ENCODE measurements around the gene SYS1. TPM values are rescaled to one million over a fixed set of nuclear protein-coding genes. Genes with fewer than 3 reads are reported as not detected.
A peak's percentile ranks its signal among the peaks of the same experiment; 100 is the strongest.

SYS1 gene
- total RNA-seq, 1 experiment from 2014 or later, result 20.5 TPM

DNA sequence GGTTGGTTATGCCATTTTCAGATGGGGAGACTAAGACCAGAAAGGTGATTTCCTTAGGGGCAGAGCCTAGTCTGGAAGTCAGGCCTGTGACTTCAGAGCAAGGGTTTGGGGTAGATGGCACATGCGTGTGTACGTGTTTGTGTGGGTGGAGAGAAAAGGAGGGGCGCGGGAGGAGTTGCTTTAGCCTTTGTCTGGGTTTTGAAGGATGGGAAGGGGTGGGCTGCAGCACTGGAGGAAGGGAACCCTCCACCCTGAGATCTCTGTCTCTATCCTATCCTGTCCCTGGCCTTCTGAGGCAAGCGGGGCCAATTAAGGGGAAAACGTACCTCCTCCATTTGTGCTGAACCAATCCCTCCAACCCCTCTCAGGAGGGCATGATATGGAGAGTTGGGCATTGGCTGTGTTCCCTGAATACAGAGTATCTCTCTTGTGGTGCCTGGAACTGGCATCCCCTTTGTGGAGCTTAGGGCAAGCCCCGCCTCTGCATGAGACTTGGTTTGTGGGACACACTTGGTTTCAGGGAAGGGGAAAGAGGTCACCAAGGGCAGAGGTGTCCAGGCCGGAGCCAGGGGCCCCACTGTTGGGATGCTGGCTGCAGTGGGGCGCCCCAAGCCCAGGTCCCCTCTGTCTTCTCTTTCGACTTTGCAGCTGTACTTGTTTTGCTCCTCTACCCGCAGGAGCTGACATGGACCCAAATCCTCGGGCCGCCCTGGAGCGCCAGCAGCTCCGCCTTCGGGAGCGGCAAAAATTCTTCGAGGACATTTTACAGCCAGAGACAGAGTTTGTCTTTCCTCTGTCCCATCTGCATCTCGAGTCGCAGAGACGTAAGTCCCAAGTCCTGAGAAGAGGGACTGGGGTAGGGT is 45.1 kb downstream of the SYS1 start, which contains the start of gene DBNDD2:
TSS of gene DBNDD2 (plus strand) at position 507 of the 863 bp plus-strand sequence. CDS start at position 686, 179 bp downstream.
- intact Hi-C loops (cut with micrococcal nuclease), result no loop called here
- H3K4me1 ChIP-seq (ENCODE audit: control insufficient read depth in 1 of 2, insufficient read depth in 2 of 2, low read length in 2 of 2), result peaks cover 5 to 24% of the 10 kb centered on the region in 2 experiments; a peak in 3 of 4 replicates
- peaks cover 8 to 11% of the 10 kb centered on the region in 2 experiments; a peak in 2 of 4 replicates for H3K36me3 ChIP-seq (ENCODE audit: control insufficient read depth in 1 of 2, insufficient read depth in 2 of 2, low read length in 2 of 2)
- no peaks in the 10 kb centered on the region for H4K20me1 ChIP-seq (ENCODE audit: insufficient read depth)
- peaks cover 15% of the 10 kb centered on the region; the same call in 1 of the 2 replicates for H3K79me2 ChIP-seq (ENCODE audit: insufficient read depth, low read length)
- H3K27me3 ChIP-seq (ENCODE audit: insufficient read depth, low read length), result no peaks in the 10 kb centered on the region
- peak within 1 kb of the TSS; percentile 81 for H3K9ac ChIP-seq (ENCODE audit: low read length)
- DNase-seq (ENCODE audit: low read depth, low spot score) (no peak), ATAC-seq (no peak)
- no peaks in the 10 kb centered on the region for H3K9me2 ChIP-seq (ENCODE audit: insufficient read depth)
- POLR2A ChIA-PET, result interaction anchor here (1.3 to 1.5 kb wide), 3 partner anchors 8 to 85 kb away, joined by 4 to 6 read pairs (median 4); partner anchors contain the start of gene PIGT
- no peak within 1 kb of the TSS for H2AFZ ChIP-seq (ENCODE audit: low read depth, low read length, poor library complexity, severe bottlenecking)
- RAD21 ChIA-PET (ENCODE audit: low non-redundant PET in 1 of 2, low total read pairs in 2 of 2, uncharacterized antibody in 2 of 2, unreplicated experiment in 2 of 2), result no interaction called here
- CTCF ChIA-PET, result interaction anchor here (0.6 kb wide), 1 partner anchor 29 kb away, joined by 3 read pairs; no protein-coding TSS in a partner anchor
- peak within 1 kb of the TSS; percentile 84 for H3K4me2 ChIP-seq (ENCODE audit: low read length)
- peak within 1 kb of the TSS; percentile 83 for H3K27ac ChIP-seq (ENCODE audit: low read depth, low read length)
- peak within 1 kb of the TSS; percentile 71 to 76 for H3K4me3 ChIP-seq (replicated peaks in 1 of 2; ENCODE audit: low read depth in 1 of 2, low read length in 2 of 2)
- no peaks in the 10 kb centered on the region for H3K9me3 ChIP-seq (ENCODE audit: control insufficient read depth in 1 of 2, insufficient read depth in 1 of 2, low read depth in 1 of 2, low read length in 2 of 2)
- TF ChIP-seq EZH2phosphoT487 (IDR thresholded peaks at IDR 0.05; ENCODE audit: borderline replicate concordance) (no peak), CBX3 (IDR thresholded peaks at IDR 0.05; ENCODE audit: low read depth) (no peak)
- BruUV-seq (replicated peaks), result no TSS peak

GRCh38 chr20:45408646-45409213 is 45.8 kb downstream of the SYS1 start:
- H3K79me2 ChIP-seq (ENCODE audit: insufficient read depth, low read length), result peaks cover 15% of the 10 kb centered on the region; the same call in 1 of the 2 replicates
- peaks cover 8 to 11% of the 10 kb centered on the region in 2 experiments; a peak in 2 of 4 replicates for H3K36me3 ChIP-seq (ENCODE audit: control insufficient read depth in 1 of 2, insufficient read depth in 2 of 2, low read length in 2 of 2)
- no peak for TF ChIP-seq SIN3A (IDR thresholded peaks at IDR 0.05; ENCODE audit: low read depth)
- TF ChIP-seq CBX3 (IDR thresholded peaks at IDR 0.05; ENCODE audit: low read depth), result no peak
- TF ChIP-seq ZFX (IDR thresholded peaks at IDR 0.05), result no peak
- no peak for TF ChIP-seq FOSL1 (IDR thresholded peaks at IDR 0.05; ENCODE audit: low read depth)
- no peak for TF ChIP-seq CTCF (IDR thresholded peaks at IDR 0.05 in 2 of 3, conservative IDR thresholded peaks at IDR 0.05 in 1 of 3; ENCODE audit: borderline replicate concordance in 1 of 3, insufficient read depth in 1 of 3, low read depth in 2 of 3, low read length in 2 of 3)
- no peak for TF ChIP-seq EZH2phosphoT487 (IDR thresholded peaks at IDR 0.05; ENCODE audit: borderline replicate concordance)
- TF ChIP-seq CEBPB (IDR thresholded peaks at IDR 0.05; ENCODE audit: low read depth), result no peak
- no peak for TF ChIP-seq POLR2A (IDR thresholded peaks at IDR 0.05; ENCODE audit: borderline replicate concordance, extremely low read depth, insufficient read depth, insufficient read length)
- TF ChIP-seq REST (IDR thresholded peaks at IDR 0.05; ENCODE audit: low read depth), result no peak
- no peak overlapping the region for H2AFZ ChIP-seq (ENCODE audit: low read depth, low read length, poor library complexity, severe bottlenecking)
- H3K4me2 ChIP-seq (ENCODE audit: low read length), result no peak overlapping the region
- no peaks in the 10 kb centered on the region for H3K9me3 ChIP-seq (ENCODE audit: control insufficient read depth in 1 of 2, insufficient read depth in 1 of 2, low read depth in 1 of 2, low read length in 2 of 2)
- no peak overlapping the region for H3K9ac ChIP-seq (ENCODE audit: low read length)
- intact Hi-C loops (cut with micrococcal nuclease), result no loop called here
- H3K4me3 ChIP-seq (replicated peaks in 1 of 2; ENCODE audit: low read depth in 1 of 2, low read length in 2 of 2), result no peak overlapping the region
- no TSS peak for BruUV-seq (replicated peaks)
- ChIA-PET RAD21 (ENCODE audit: low non-redundant PET in 1 of 2, low total read pairs in 2 of 2, uncharacterized antibody in 2 of 2, unreplicated experiment in 2 of 2) (no interaction called here), CTCF (interaction anchor here (0.6 kb wide), 1 partner anchor 28 kb away, joined by 3 read pairs; no protein-coding TSS in a partner anchor), POLR2A (interaction anchor here (0.8 kb wide), 1 partner anchor 28 kb away, joined by 3 read pairs; no protein-coding TSS in a partner anchor)
- DNase-seq (ENCODE audit: low read depth, low spot score), result no peak
- H3K9me2 ChIP-seq (ENCODE audit: insufficient read depth), result no peaks in the 10 kb centered on the region
- H4K20me1 ChIP-seq (ENCODE audit: insufficient read depth), result no peaks in the 10 kb centered on the region
- H3K4me1 ChIP-seq (ENCODE audit: control insufficient read depth in 1 of 2, insufficient read depth in 2 of 2, low read length in 2 of 2), result peaks cover 5 to 24% of the 10 kb centered on the region in 2 experiments; a peak in 3 of 4 replicates
- no peaks in the 10 kb centered on the region for H3K27me3 ChIP-seq (ENCODE audit: insufficient read depth, low read length)
- no peak for ATAC-seq
- no peak overlapping the region for H3K27ac ChIP-seq (ENCODE audit: low read depth, low read length)
